Measurements from ENCODE around the gene GALK2. TPM values are rescaled to one million over a fixed set of nuclear protein-coding genes. Genes with fewer than 3 reads are reported as not detected.

GALK2 gene
- total and polyA plus RNA-seq, 7 donors = 21.6 to 61.1 (median 33.1) TPM

DNA sequence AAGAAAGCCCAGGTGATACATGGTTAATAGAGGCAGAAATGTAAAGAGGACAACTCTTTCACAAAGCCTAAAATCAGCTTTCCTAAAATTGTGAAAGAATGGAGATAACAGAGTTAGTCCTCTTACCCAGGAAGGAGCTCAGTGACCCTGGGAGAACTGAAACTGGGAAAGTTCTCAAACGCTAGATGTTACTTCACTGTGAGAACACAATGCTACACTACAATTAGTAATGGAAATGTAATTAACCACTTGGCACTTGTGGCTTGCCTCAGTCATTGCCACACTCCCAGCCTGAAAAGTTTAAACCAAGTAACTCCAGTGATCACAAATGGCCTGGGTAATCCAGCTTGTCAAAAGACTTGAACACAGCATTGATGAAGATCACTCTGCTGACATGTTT is 150.3 kb downstream of the GALK2 start:
- no peaks in the 10 kb centered on the region for H3K9me3 ChIP-seq
- WGBS, 2 donors = 72 to 80% methylated on average over 1 of the region's 1 CpG
- TF ChIP-seq POLR2AphosphoS5 (IDR thresholded peaks at IDR 0.05) = no peak
- TF ChIP-seq POLR2A (IDR thresholded peaks at IDR 0.05) = no peak
- TF ChIP-seq, protein P1, sequence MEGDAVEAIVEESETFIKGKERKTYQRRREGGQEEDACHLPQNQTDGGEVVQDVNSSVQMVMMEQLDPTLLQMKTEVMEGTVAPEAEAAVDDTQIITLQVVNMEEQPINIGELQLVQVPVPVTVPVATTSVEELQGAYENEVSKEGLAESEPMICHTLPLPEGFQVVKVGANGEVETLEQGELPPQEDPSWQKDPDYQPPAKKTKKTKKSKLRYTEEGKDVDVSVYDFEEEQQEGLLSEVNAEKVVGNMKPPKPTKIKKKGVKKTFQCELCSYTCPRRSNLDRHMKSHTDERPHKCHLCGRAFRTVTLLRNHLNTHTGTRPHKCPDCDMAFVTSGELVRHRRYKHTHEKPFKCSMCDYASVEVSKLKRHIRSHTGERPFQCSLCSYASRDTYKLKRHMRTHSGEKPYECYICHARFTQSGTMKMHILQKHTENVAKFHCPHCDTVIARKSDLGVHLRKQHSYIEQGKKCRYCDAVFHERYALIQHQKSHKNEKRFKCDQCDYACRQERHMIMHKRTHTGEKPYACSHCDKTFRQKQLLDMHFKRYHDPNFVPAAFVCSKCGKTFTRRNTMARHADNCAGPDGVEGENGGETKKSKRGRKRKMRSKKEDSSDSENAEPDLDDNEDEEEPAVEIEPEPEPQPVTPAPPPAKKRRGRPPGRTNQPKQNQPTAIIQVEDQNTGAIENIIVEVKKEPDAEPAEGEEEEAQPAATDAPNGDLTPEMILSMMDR (IDR thresholded peaks at IDR 0.05) = no peak
- TF ChIP-seq EP300 (IDR thresholded peaks at IDR 0.05) = no peak
- no peak overlapping the region for H3K4me3 ChIP-seq
- H3K4me1 ChIP-seq = peaks cover 0 to 8% (median 6%) of the 10 kb centered on the region in 4 donors
- intact Hi-C loops (cut with DNase I) = no loop called here
- peaks cover 0 to 22% (median 2%) of the 10 kb centered on the region in 4 donors for H3K36me3 ChIP-seq
- no peak overlapping the region for H3K27ac ChIP-seq
- DNase-seq = no peak
- no peaks in the 10 kb centered on the region for H3K27me3 ChIP-seq

DNA sequence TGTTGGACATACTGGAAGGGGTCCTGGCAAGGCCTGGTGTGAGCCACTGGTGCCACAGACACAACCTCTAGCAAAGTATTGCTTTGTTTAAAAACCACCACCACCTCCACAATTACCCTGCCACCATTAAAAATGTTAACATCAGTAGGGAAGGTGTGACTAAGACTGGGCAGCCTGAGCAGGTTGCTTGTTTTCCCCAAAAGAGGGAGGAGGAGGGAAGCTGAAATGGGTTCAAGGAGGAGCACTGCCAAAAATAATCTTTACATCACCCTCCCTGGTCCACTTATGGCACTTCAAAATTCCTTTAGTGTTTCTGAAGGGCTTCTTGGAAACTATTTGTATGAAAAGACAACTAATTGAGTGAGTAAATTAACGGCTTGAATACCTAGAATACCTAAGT is 153.2 kb downstream of the GALK2 start:
- no peak overlapping the region for H3K4me3 ChIP-seq
- no peaks in the 10 kb centered on the region for H3K27me3 ChIP-seq
- H3K4me1 ChIP-seq = peaks cover 0 to 4% (median 0%) of the 10 kb centered on the region in 4 donors
- intact Hi-C loops (cut with DNase I) = no loop called here
- 71 to 88% methylated on average over 1 of the region's 1 CpG for WGBS, 2 donors
- H3K9me3 ChIP-seq = no peaks in the 10 kb centered on the region
- DNase-seq = no peak
- TF ChIP-seq, protein P1 (IDR thresholded peaks at IDR 0.05) = no peak
- TF ChIP-seq POLR2AphosphoS5 (IDR thresholded peaks at IDR 0.05) (no peak), EP300 (IDR thresholded peaks at IDR 0.05) (no peak), POLR2A (IDR thresholded peaks at IDR 0.05) (no peak)
- no peak overlapping the region for H3K27ac ChIP-seq
- H3K36me3 ChIP-seq = peaks cover 0 to 22% (median 2%) of the 10 kb centered on the region in 4 donors

DNA sequence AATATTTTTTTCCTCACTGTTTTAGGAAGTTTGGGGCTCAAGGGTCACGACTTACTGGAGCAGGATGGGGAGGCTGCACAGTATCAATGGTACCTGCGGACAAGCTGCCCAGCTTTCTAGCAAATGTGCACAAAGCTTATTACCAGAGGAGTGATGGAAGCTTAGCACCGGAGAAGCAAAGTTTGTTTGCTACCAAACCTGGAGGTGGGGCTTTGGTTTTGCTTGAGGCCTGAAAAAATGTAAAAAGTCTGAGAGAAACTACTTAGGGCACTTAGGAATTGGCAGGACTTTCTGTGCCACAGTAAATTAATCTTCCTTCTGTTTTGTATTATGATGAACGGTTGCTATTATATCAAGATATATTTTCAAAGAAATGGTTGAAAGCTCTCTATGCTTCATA is 157.9 kb downstream of the GALK2 start:
- H3K27ac ChIP-seq = no peak overlapping the region
- intact Hi-C loops (cut with DNase I) = no loop called here
- H3K27me3 ChIP-seq = no peaks in the 10 kb centered on the region
- H3K9me3 ChIP-seq = no peaks in the 10 kb centered on the region
- 91 to 97% methylated on average over 4 of the region's 4 CpGs for WGBS, 2 donors
- H3K4me3 ChIP-seq = no peak overlapping the region
- no peaks in the 10 kb centered on the region for H3K36me3 ChIP-seq
- DNase-seq = no peak
- peaks cover 0 to 4% (median 0%) of the 10 kb centered on the region in 4 donors for H3K4me1 ChIP-seq
- TF ChIP-seq EP300 (IDR thresholded peaks at IDR 0.05) = no peak
- TF ChIP-seq, protein P1 (IDR thresholded peaks at IDR 0.05) = no peak
- TF ChIP-seq POLR2AphosphoS5 (IDR thresholded peaks at IDR 0.05) = no peak
- TF ChIP-seq POLR2A (IDR thresholded peaks at IDR 0.05) = no peak

DNA sequence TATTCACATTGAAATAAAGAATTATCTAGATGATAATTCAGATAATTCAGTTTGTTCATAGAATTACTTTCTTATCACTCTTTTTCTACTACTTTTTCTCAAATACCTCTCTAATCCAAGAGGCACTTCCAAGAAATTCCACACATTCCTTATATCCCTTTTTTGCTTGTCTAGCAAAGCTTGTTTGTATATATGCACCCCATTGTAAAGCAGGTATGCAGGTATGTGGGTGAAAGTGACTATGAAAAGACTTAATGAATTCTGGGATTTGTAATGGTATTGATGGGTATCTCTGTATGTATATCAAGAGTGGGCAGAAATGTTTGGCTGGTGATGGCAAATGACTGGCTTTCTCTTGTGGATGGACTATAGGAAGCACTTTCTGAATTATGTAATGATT is 158.9 kb downstream of the GALK2 start:
- DNase-seq = no peak
- no peaks in the 10 kb centered on the region for H3K27me3 ChIP-seq
- intact Hi-C loops (cut with DNase I) = no loop called here

DNA sequence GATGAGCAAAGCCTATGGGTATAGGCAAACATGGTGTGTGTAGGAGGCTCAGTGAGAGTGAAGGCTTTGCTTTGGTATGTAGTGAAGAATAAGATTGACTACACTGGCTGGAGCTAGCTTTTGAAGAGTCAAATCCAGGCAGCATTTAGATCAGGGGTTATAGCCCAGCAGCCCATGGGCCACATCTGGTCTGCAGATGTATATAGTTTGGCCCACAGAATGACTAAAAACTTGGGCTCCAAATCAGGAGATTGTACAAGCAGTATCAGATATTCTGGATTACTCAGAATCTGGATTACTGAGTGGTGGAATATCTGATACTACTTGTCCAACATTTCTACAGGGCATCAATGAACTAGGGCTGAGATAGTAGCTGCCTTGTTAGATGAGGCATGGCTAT is 160.1 kb downstream of the GALK2 start:
- DNase-seq = no peak
- TF ChIP-seq POLR2A (IDR thresholded peaks at IDR 0.05) (no peak), EP300 (IDR thresholded peaks at IDR 0.05) (no peak), POLR2AphosphoS5 (IDR thresholded peaks at IDR 0.05) (no peak)
- TF ChIP-seq, protein P1 (IDR thresholded peaks at IDR 0.05) = no peak
- intact Hi-C loops (cut with DNase I) = no loop called here
- Histone ChIP-seq H3K4me1 (no peaks in the 10 kb centered on the region), H3K27me3 (no peaks in the 10 kb centered on the region), H3K36me3 (no peaks in the 10 kb centered on the region), H3K9me3 (no peaks in the 10 kb centered on the region), H3K4me3 (no peak overlapping the region), H3K27ac (no peak overlapping the region)

More for the DNA sequence above, 158.9 kb downstream of the GALK2 start:
- H3K4me3 ChIP-seq = no peak overlapping the region
- no peaks in the 10 kb centered on the region for H3K9me3 ChIP-seq
- H3K27ac ChIP-seq = no peak overlapping the region
- no peaks in the 10 kb centered on the region for H3K36me3 ChIP-seq
- TF ChIP-seq EP300 (IDR thresholded peaks at IDR 0.05) = no peak
- no peaks in the 10 kb centered on the region for H3K4me1 ChIP-seq

Data from sigmoid colon (tissue), 7 donors.